HL-60/S4 treated with retinoic acid at 250 ng/mL for 4 days and 3 days (cell line): ENCODE data around the gene ACTG1.

Source experiments
- in situ Hi-C: fragments of 300-500 bp; cut with MboI; formaldehyde crosslinking; loops from 2 replicates; pipeline ENCODE4 v1.7.0; 2022; ENCODE audit warnings: low sequenced_read_pairs

Gene ACTG1

GRCh38 chr17:81512562-81513371, at the start of gene ACTG1:
Gene ACTG1, minus strand, starts transcription at chr17:81512799. Its CDS starts 445 bp downstream, at chr17:81512354.
- in situ Hi-C loops: no loop called here

GRCh38 chr17:81561494-81561885, 48.9 kb upstream of the ACTG1 start:
- in situ Hi-C loops: no loop called here

- in situ Hi-C loops: no loop called here
Observed at GRCh38 chr17:81558941-81559806, 46.6 kb upstream of the ACTG1 start.

GRCh38 chr17:81558115-81558468, 45.5 kb upstream of the ACTG1 start:
- in situ Hi-C loops: no loop called here

GRCh38 chr17:81557276-81558114, 44.9 kb upstream of the ACTG1 start:
- in situ Hi-C loops: no loop called here

GRCh38 chr17:81556863-81557262, 44.3 kb upstream of the ACTG1 start:
- in situ Hi-C loops: no loop called here

GRCh38 chr17:81556175-81556691, 43.6 kb upstream of the ACTG1 start:
- in situ Hi-C loops: no loop called here

- in situ Hi-C loops: no loop called here
Observed at GRCh38 chr17:81553616-81554181, 41.1 kb upstream of the ACTG1 start.

GRCh38 chr17:81553018-81553615, 40.5 kb upstream of the ACTG1 start:
- in situ Hi-C loops: no loop called here

- in situ Hi-C loops: no loop called here
Observed at GRCh38 chr17:81552244-81553017, 39.8 kb upstream of the ACTG1 start, which contains the start of gene FAAP100. Gene FAAP100, minus strand, starts transcription at chr17:81552353. Its CDS starts 23 bp downstream, at chr17:81552330.

- in situ Hi-C loops: no loop called here
Observed at GRCh38 chr17:81551458-81552243, 39.1 kb upstream of the ACTG1 start.

- in situ Hi-C loops: no loop called here
Observed at GRCh38 chr17:81550830-81551457, 38.3 kb upstream of the ACTG1 start.

- in situ Hi-C loops: no loop called here
Observed at GRCh38 chr17:81550285-81550684, 37.7 kb upstream of the ACTG1 start.

- in situ Hi-C loops: no loop called here
Observed at GRCh38 chr17:81549826-81550225, 37.2 kb upstream of the ACTG1 start.

GRCh38 chr17:81549031-81549557, 36.5 kb upstream of the ACTG1 start:
- in situ Hi-C loops: no loop called here

- in situ Hi-C loops: no loop called here
Observed at GRCh38 chr17:81547614-81547982, 35.0 kb upstream of the ACTG1 start.

- in situ Hi-C loops: no loop called here
Observed at GRCh38 chr17:81546906-81547613, 34.5 kb upstream of the ACTG1 start.
